ENCODE results near the gene RAB7B. TPM values are rescaled to one million over a fixed set of nuclear protein-coding genes. Genes with fewer than 3 reads are reported as not detected.

RAB7B gene
- total and polyA plus RNA-seq, 9 donors, result 0.12 to 11.5 (median 3.6) TPM

DNA sequence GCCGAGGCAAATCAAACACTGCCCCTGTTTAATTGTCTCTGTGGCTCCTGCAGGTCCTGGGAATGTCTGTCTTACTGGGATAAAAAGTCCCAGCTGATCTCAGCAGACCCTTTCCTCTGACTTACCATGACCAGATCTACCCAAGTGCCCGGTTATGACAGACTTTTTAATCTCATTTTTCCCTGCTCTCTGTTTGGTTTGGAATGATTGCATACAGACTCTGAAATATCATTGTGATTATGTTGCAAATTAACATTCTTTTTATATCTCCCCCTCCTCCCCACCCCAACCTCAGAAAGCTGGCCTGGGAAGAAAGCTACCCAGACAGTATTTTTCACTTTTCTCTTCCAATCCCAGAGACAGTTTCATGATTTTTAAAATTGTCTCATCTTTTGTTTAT, 16.3 kb downstream of the RAB7B start:
- intact Hi-C loops (cut with DNase I), result loop anchor here in 2 of 4 donors (5.0 to 10.0 kb wide), 2 partner anchors 120 to 392 kb away; no protein-coding TSS in a partner anchor
- DNase-seq, result no peak
- H3K27ac ChIP-seq, result no peak overlapping the region
- no peak for TF ChIP-seq EP300 (IDR thresholded peaks at IDR 0.05)
- no peak for TF ChIP-seq POLR2A (IDR thresholded peaks at IDR 0.05)
- TF ChIP-seq, protein P1, sequence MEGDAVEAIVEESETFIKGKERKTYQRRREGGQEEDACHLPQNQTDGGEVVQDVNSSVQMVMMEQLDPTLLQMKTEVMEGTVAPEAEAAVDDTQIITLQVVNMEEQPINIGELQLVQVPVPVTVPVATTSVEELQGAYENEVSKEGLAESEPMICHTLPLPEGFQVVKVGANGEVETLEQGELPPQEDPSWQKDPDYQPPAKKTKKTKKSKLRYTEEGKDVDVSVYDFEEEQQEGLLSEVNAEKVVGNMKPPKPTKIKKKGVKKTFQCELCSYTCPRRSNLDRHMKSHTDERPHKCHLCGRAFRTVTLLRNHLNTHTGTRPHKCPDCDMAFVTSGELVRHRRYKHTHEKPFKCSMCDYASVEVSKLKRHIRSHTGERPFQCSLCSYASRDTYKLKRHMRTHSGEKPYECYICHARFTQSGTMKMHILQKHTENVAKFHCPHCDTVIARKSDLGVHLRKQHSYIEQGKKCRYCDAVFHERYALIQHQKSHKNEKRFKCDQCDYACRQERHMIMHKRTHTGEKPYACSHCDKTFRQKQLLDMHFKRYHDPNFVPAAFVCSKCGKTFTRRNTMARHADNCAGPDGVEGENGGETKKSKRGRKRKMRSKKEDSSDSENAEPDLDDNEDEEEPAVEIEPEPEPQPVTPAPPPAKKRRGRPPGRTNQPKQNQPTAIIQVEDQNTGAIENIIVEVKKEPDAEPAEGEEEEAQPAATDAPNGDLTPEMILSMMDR (IDR thresholded peaks at IDR 0.05), result no peak
- no peaks in the 10 kb centered on the region for H3K27me3 ChIP-seq
- no peak overlapping the region for H3K4me3 ChIP-seq
- no peaks in the 10 kb centered on the region for H3K9me3 ChIP-seq
- peaks cover 2% of the 10 kb centered on the region for H3K4me1 ChIP-seq (ENCODE audit: insufficient read depth)
- 10 to 25% (median 16%) methylated on average over 2 of the region's 2 CpGs for WGBS, 3 donors
- H3K36me3 ChIP-seq, result no peaks in the 10 kb centered on the region

GRCh38 chr1:205986292-205986691, 16.9 kb downstream of the RAB7B start:
- H3K4me1 ChIP-seq (ENCODE audit: insufficient read depth), result peaks cover 2% of the 10 kb centered on the region
- no peak for TF ChIP-seq EP300 (IDR thresholded peaks at IDR 0.05)
- no peak for TF ChIP-seq POLR2A (IDR thresholded peaks at IDR 0.05)
- TF ChIP-seq, protein P1 (IDR thresholded peaks at IDR 0.05), result no peak
- H3K9me3 ChIP-seq, result no peaks in the 10 kb centered on the region
- no peaks in the 10 kb centered on the region for H3K27me3 ChIP-seq
- no peaks in the 10 kb centered on the region for H3K36me3 ChIP-seq
- DNase-seq, result no peak
- H3K4me3 ChIP-seq, result no peak overlapping the region
- intact Hi-C loops (cut with DNase I), result loop anchor here in 2 of 4 donors (5.0 to 10.0 kb wide), 2 partner anchors 121 to 391 kb away; no protein-coding TSS in a partner anchor
- 38 to 48% (median 42%) methylated on average over 3 of the region's 3 CpGs for WGBS, 3 donors
- H3K27ac ChIP-seq, result no peak overlapping the region

- intact Hi-C loops (cut with DNase I), result loop anchor here in 2 of 4 donors (5.0 to 10.0 kb wide), 2 partner anchors 122 to 391 kb away; no protein-coding TSS in a partner anchor
- H3K27ac ChIP-seq, result no peak overlapping the region
- 81 to 87% (median 83%) methylated on average over 9 of the region's 9 CpGs for WGBS, 3 donors
Observed at GRCh38 chr1:205985330-205986005, 17.7 kb downstream of the RAB7B start.

DNA sequence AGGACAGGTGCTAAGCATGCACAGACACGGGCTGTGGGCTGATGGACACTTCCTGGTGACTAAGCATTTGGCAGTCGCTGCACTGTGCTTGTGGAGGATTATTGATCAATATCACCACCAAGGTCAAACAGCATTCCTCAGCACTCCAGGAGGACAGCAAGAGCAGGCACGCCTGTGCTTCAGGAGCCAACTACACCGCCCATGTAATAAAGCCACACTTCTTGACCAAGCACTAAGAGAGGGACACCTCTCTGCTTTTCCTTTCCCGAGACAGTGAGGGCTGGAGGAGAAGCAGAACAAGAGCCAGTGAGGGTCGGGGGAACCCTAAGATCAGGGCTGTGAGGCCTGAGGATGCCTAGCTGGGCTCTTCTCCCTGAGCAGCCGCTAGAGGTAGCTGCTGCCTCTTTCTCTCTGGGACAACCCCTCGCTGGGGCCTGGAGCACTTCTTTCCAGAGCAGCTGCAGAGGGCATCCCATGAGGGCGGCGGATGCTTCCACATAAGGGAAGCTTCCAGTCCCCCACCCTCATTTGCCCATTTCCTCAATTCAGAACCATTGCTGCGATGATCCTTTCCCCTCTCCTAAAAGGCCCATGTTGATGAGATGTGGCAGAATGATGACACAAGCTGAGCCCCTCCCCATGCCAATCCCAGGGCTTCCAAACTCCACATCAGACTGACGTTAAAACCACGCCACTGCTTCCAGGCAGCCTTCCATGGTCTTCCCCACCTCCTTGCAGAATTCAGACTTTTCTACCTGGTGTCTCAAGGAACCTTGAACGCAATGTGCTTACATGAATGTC, 19.1 kb downstream of the RAB7B start:
- H3K36me3 ChIP-seq, result no peaks in the 10 kb centered on the region
- TF ChIP-seq EP300 (IDR thresholded peaks at IDR 0.05) (no peak), POLR2A (IDR thresholded peaks at IDR 0.05) (no peak)
- TF ChIP-seq, protein P1 (IDR thresholded peaks at IDR 0.05), result peak in 1 of 3 donors; percentile 30
- H3K4me3 ChIP-seq, result no peak overlapping the region
- peak; percentile 42 to 70 (median 57) for DNase-seq
- no peaks in the 10 kb centered on the region for H3K9me3 ChIP-seq
- H3K27me3 ChIP-seq, result no peaks in the 10 kb centered on the region
- H3K27ac ChIP-seq, result no peak overlapping the region
- peaks cover 2% of the 10 kb centered on the region for H3K4me1 ChIP-seq (ENCODE audit: insufficient read depth)
- 38 to 42% (median 40%) methylated on average over 14 of the region's 14 CpGs for WGBS, 3 donors
- intact Hi-C loops (cut with DNase I), result loop anchor here in 3 of 4 donors (5.0 to 10.0 kb wide), 2 partner anchors 123 to 389 kb away; no protein-coding TSS in a partner anchor

More at GRCh38 chr1:205985330-205986005, 17.7 kb downstream of the RAB7B start:
- Histone ChIP-seq H3K9me3 (no peaks in the 10 kb centered on the region), H3K27me3 (no peaks in the 10 kb centered on the region), H3K36me3 (no peaks in the 10 kb centered on the region), H3K4me3 (no peak overlapping the region), H3K4me1 (ENCODE audit: insufficient read depth) (peaks cover 2% of the 10 kb centered on the region)
- DNase-seq, result no peak
- TF ChIP-seq EP300 (IDR thresholded peaks at IDR 0.05) (no peak), POLR2A (IDR thresholded peaks at IDR 0.05) (no peak)
- TF ChIP-seq, protein P1 (IDR thresholded peaks at IDR 0.05), result no peak

All from ovary (tissue), 9 donors.